Measurements from ENCODE around the gene LRRC55.

The LRRC55 gene

GRCh38 chr11:57235761-57236703, 54.3 kb downstream of the LRRC55 start:
- no peaks in the 10 kb centered on the region for H3K9me3 ChIP-seq (ENCODE audit: severe bottlenecking)
- H3K27me3 ChIP-seq (ENCODE audit: insufficient read depth, low read depth, severe bottlenecking): no peaks in the 10 kb centered on the region
- H3K27ac ChIP-seq: no peak overlapping the region
- no peak for TF ChIP-seq CTCF (IDR thresholded peaks at IDR 0.05; ENCODE audit: low read depth, low read length)
- no peaks in the 10 kb centered on the region for H3K36me3 ChIP-seq
- no peak overlapping the region for H3K4me3 ChIP-seq (ENCODE audit: low read depth, low read length)
- DNase-seq: no peak

GRCh38 chr11:57237204-57237681, 55.5 kb downstream of the LRRC55 start, which contains the start of gene APLNR:
APLNR (minus strand) TSS chr11:57237250; CDS start chr11:57237004, 246 bp downstream.
- Histone ChIP-seq H3K9me3 (ENCODE audit: severe bottlenecking) (no peaks in the 10 kb centered on the region), H3K36me3 (no peaks in the 10 kb centered on the region), H3K27me3 (ENCODE audit: insufficient read depth, low read depth, severe bottlenecking) (no peaks in the 10 kb centered on the region), H3K27ac (no peak within 1 kb of the TSS), H3K4me3 (ENCODE audit: low read depth, low read length) (no peak within 1 kb of the TSS)
- no peak for DNase-seq
- no peak for TF ChIP-seq CTCF (IDR thresholded peaks at IDR 0.05; ENCODE audit: low read depth, low read length)

DNA sequence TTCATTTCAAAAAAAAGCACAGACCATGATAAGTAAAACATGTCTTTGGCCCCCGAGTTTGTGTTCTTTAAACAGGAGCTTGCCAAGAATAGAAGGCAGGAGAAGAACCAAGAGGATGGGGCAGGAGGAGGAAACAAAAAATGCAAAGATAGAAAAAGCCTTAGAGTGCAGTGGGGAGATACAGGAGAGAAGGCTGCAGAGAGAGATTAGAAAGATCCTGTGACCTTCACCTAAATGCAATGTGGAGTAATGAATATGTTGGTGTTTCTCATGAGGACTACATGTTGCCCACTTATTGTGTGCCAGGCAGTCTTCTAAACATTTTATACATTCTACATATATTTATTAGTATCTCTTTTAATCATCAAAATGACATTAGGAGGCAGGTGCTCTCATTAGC, 57.6 kb downstream of the LRRC55 start:
- no peak for DNase-seq
- no peak overlapping the region for H3K4me3 ChIP-seq (ENCODE audit: low read depth, low read length)
- no peaks in the 10 kb centered on the region for H3K27me3 ChIP-seq (ENCODE audit: insufficient read depth, low read depth, severe bottlenecking)

GRCh38 chr11:57240007-57240406, 58.3 kb downstream of the LRRC55 start:
- Histone ChIP-seq H3K9me3 (ENCODE audit: severe bottlenecking) (no peaks in the 10 kb centered on the region), H3K27me3 (ENCODE audit: insufficient read depth, low read depth, severe bottlenecking) (no peaks in the 10 kb centered on the region), H3K4me3 (ENCODE audit: low read depth, low read length) (no peak overlapping the region), H3K36me3 (no peaks in the 10 kb centered on the region), H3K27ac (peak overlapping the region; percentile 72)
- no peak for DNase-seq
- no peak for TF ChIP-seq CTCF (IDR thresholded peaks at IDR 0.05; ENCODE audit: low read depth, low read length)

More for the DNA sequence above, 57.6 kb downstream of the LRRC55 start:
- Histone ChIP-seq H3K9me3 (ENCODE audit: severe bottlenecking) (no peaks in the 10 kb centered on the region), H3K36me3 (no peaks in the 10 kb centered on the region), H3K27ac (no peak overlapping the region)
- TF ChIP-seq CTCF (IDR thresholded peaks at IDR 0.05; ENCODE audit: low read depth, low read length): no peak

DNA sequence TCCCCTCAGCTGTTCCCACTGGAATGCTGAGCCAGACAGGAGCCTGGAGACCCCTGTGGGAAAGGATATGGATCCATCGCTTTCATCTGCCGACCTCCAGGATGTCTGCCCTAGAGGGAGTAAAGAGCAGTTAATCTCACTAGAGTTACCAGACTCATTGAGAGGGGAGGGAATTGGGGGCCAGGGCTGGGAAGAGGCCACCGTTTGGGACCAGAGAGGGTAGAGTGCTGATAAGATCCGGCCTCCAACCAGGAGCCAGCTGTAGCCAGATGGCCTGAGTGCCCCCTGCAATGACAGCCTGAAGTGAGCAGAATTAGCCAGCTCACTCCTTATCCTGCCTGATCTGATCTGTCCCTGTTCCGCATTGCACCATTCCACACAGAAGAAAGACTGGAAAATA, 59.0 kb downstream of the LRRC55 start:
- no peak overlapping the region for H3K4me3 ChIP-seq (ENCODE audit: low read depth, low read length)
- no peak for TF ChIP-seq CTCF (IDR thresholded peaks at IDR 0.05; ENCODE audit: low read depth, low read length)
- DNase-seq: peak; percentile 85
- H3K9me3 ChIP-seq (ENCODE audit: severe bottlenecking): no peaks in the 10 kb centered on the region
- no peaks in the 10 kb centered on the region for H3K36me3 ChIP-seq
- H3K27me3 ChIP-seq (ENCODE audit: insufficient read depth, low read depth, severe bottlenecking): no peaks in the 10 kb centered on the region
- peak overlapping the region; percentile 72 for H3K27ac ChIP-seq
